MCF 10A (cell line): Measurements from ENCODE around the gene CAMK1D. TPM values are rescaled to one million over a fixed set of nuclear protein-coding genes. Genes with fewer than 3 reads are reported as not detected.

Experiments
- BruUV-seq: library from RNA; stranded (reverse); fragments of 400-500 nt; replicated peaks from 2 replicates; lab custom pipeline; 2021; lab: Mats Ljungman, UMichigan
- CTCF ChIA-PET: fragments of 300-600 bp; sonication (Branson Sonifier 250); formaldehyde crosslinking; extraction: SDS; loops from one replicate; lab custom pipeline; 2021; ENCODE audit warnings: antibody characterized with exemption, inconsistent platforms; lab: Yijun Ruan, JAX
- POLR2A ChIA-PET: fragments of 300-600, 350-650 bp; sonication (Branson Sonifier 250); formaldehyde crosslinking; extraction: SDS; loops from one replicate; lab custom pipeline; 2020; ENCODE audit warnings: antibody characterized with exemption, inconsistent platforms; lab: Yijun Ruan, JAX
- DNase-seq: peaks from one replicate; pipeline ENCODE4 v3.0.0-alpha.2; 2018; ENCODE audit not compliant: unreplicated experiment
- H3K27ac Mint-ChIP-seq: one replicate; pipeline ENCODE4 v1.8.0; 2022; ENCODE audit warnings: mild to moderate bottlenecking, low read depth, mixed read lengths; ENCODE audit not compliant: unreplicated experiment
- H3K27me3 Mint-ChIP-seq: one replicate; pipeline ENCODE4 v1.8.0; 2022; ENCODE audit warnings: mixed read lengths; ENCODE audit not compliant: insufficient read depth, unreplicated experiment
- H3K36me3 Mint-ChIP-seq: one replicate; pipeline ENCODE4 v1.8.0; 2022; ENCODE audit warnings: mild to moderate bottlenecking, moderate library complexity, mixed read lengths; ENCODE audit not compliant: insufficient read depth, unreplicated experiment
- H3K4me1 Mint-ChIP-seq: one replicate; pipeline ENCODE4 v1.8.0; 2022; ENCODE audit warnings: mixed read lengths; ENCODE audit not compliant: insufficient read depth, unreplicated experiment
- H3K4me3 Mint-ChIP-seq: one replicate; pipeline ENCODE4 v1.8.0; 2022; ENCODE audit warnings: mild to moderate bottlenecking, moderate library complexity, mixed read lengths; ENCODE audit not compliant: unreplicated experiment
- H3K9me3 Mint-ChIP-seq: one replicate; pipeline ENCODE4 v1.8.0; 2022; ENCODE audit warnings: mixed read lengths; ENCODE audit not compliant: unreplicated experiment
- CTCF ChIP-seq: fragments of 200-600 bp; IDR thresholded peaks from one replicate; pipeline ENCODE4 v1.8.0; 2022; ENCODE audit warnings: antibody characterized with exemption, mild to moderate bottlenecking; ENCODE audit not compliant: unreplicated experiment
- intact Hi-C: fragments of 100-400 bp; cut with micrococcal nuclease; formaldehyde crosslinking; loops from 2 replicates; pipeline ENCODE4 v1.14.1; 2022
- total RNA-seq: library from RNA; stranded (reverse); gene quantifications from 2 replicates; pipeline ENCODE4 v1.2.3, GENCODE V29; 2022

Gene CAMK1D
- total RNA-seq, 1 experiment from 2014 or later = 1.7 TPM

DNA sequence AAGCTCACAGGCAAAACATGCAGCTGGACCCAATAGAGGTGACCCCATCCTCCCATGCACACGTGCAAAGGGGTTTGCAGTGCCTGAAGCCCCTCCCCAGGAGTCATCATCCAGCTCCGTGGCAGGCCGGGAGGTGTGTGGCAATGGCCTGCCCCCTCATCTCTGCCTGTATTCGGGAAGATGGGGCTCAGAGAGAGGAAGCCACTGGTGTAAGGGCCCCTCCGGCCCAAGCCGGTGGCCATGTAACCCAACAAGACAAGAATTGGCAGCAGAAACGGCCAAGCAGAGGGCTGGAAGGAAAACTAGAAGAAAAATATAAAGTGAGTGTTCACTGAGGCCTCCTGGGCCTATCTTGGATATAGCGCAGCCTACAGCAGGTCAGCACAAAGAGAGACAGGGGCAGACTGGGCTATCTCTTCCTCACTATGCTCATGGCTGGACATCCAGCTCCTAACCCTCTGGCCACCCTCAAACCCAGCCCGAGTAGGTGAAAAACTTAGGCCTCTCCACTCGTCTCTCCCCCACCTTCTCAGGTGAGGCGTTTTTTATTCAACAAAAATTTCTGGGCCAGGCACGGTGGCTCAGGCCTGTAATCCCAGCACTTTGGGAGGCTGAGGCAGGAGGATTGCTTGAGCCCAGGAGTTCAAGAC is 494.1 kb downstream of the CAMK1D start:
- Mint-ChIP-seq H3K36me3 (no peaks in the 10 kb centered on the region), H3K27ac (peak overlapping the region; percentile 73), H3K4me1 (peaks cover 16% of the 10 kb centered on the region), H3K9me3 (no peaks in the 10 kb centered on the region), H3K4me3 (no peak overlapping the region), H3K27me3 (no peaks in the 10 kb centered on the region)
- BruUV-seq = no TSS peak
- CTCF ChIA-PET = interaction anchor here (1.1 kb wide), 2 partner anchors 59 to 209 kb away, joined by 4 read pairs; no protein-coding TSS in a partner anchor
- intact Hi-C loops = no loop called here
- no peak for DNase-seq
- no peak for TF ChIP-seq CTCF
- POLR2A ChIA-PET = interaction anchor here (0.6 to 1.3 kb wide), 3 partner anchors 11 to 649 kb away, joined by 3 read pairs; no protein-coding TSS in a partner anchor

GRCh38 chr10:12844811-12845483 is 495.6 kb downstream of the CAMK1D start:
- Mint-ChIP-seq H3K27me3 (no peaks in the 10 kb centered on the region), H3K9me3 (no peaks in the 10 kb centered on the region), H3K4me3 (peak overlapping the region; percentile 43), H3K36me3 (no peaks in the 10 kb centered on the region), H3K4me1 (peaks cover 23% of the 10 kb centered on the region), H3K27ac (peak overlapping the region; percentile 73)
- BruUV-seq = no TSS peak
- DNase-seq = peak; percentile 74
- intact Hi-C loops = no loop called here
- ChIA-PET CTCF (interaction anchor here (0.7 to 1.7 kb wide), 2 partner anchors 63 to 920 kb away, joined by 4 read pairs; no protein-coding TSS in a partner anchor), POLR2A (interaction anchor here (1.2 kb wide), 1 partner anchor 9 kb away, joined by 4 read pairs; no protein-coding TSS in a partner anchor)
- no peak for TF ChIP-seq CTCF

GRCh38 chr10:12846718-12847117 is 497.4 kb downstream of the CAMK1D start:
- DNase-seq = no peak
- POLR2A ChIA-PET = no interaction called here
- no peaks in the 10 kb centered on the region for H3K27me3 Mint-ChIP-seq
- H3K27ac Mint-ChIP-seq = no peak overlapping the region
- peaks cover 23% of the 10 kb centered on the region for H3K4me1 Mint-ChIP-seq
- intact Hi-C loops = no loop called here
- BruUV-seq = no TSS peak
- CTCF ChIA-PET = no interaction called here
- TF ChIP-seq CTCF = no peak
- H3K4me3 Mint-ChIP-seq = no peak overlapping the region
- H3K9me3 Mint-ChIP-seq = no peaks in the 10 kb centered on the region
- H3K36me3 Mint-ChIP-seq = no peaks in the 10 kb centered on the region

- Mint-ChIP-seq H3K27ac (no peak overlapping the region), H3K4me1 (peaks cover 23% of the 10 kb centered on the region), H3K27me3 (no peaks in the 10 kb centered on the region), H3K36me3 (no peaks in the 10 kb centered on the region), H3K9me3 (no peaks in the 10 kb centered on the region), H3K4me3 (no peak overlapping the region)
- intact Hi-C loops = no loop called here
- no peak for DNase-seq
- POLR2A ChIA-PET = no interaction called here
- CTCF ChIA-PET = interaction anchor here (1.2 kb wide), 1 partner anchor 15 kb away, joined by 5 read pairs; no protein-coding TSS in a partner anchor
- BruUV-seq = no TSS peak
- no peak for TF ChIP-seq CTCF
Observed at GRCh38 chr10:12847361-12847975, 498.1 kb downstream of the CAMK1D start.
